Retinal pigment epithelial cell (primary cell): ENCODE results near the gene CISD3.

Source experiments
- DNase-seq: peaks from one replicate; pipeline ENCODE4 v3.0.0-alpha.2; 2010; ENCODE audit warnings: low read depth
- H3K4me3 ChIP-seq: 2 replicates; pipeline ENCODE4 v1.5.1; 2011; ENCODE audit warnings: mild to moderate bottlenecking, low read length, control low read depth, moderate library complexity
- TF ChIP-seq, protein P1 (sequence below): conservative IDR thresholded peaks from 2 replicates; pipeline ENCODE4 v1.5.1; 2011; ENCODE audit warnings: low read depth, low read length, control low read depth, inconsistent platforms

Gene CISD3

DNA sequence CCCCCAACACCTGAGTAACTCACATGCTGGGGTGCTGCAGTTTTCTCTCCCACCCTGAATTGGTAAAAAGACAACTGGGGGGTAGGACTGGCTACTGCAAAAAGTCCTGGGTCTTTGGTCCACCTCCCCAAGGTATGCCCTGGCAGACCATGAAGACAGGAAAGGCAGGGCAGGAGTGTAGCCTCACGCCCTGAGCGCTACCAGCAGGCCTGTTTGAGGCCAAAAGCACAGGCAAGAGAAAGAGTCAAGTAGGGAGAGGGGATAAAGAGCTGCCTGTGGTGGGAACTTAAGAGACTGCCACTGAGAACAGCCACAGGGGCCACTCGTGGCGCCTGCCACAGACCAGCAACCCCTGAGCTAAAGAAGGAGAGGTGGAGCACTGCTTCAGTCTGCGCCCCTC lies 36.2 kb downstream of the CISD3 start:
- TF ChIP-seq, protein P1, sequence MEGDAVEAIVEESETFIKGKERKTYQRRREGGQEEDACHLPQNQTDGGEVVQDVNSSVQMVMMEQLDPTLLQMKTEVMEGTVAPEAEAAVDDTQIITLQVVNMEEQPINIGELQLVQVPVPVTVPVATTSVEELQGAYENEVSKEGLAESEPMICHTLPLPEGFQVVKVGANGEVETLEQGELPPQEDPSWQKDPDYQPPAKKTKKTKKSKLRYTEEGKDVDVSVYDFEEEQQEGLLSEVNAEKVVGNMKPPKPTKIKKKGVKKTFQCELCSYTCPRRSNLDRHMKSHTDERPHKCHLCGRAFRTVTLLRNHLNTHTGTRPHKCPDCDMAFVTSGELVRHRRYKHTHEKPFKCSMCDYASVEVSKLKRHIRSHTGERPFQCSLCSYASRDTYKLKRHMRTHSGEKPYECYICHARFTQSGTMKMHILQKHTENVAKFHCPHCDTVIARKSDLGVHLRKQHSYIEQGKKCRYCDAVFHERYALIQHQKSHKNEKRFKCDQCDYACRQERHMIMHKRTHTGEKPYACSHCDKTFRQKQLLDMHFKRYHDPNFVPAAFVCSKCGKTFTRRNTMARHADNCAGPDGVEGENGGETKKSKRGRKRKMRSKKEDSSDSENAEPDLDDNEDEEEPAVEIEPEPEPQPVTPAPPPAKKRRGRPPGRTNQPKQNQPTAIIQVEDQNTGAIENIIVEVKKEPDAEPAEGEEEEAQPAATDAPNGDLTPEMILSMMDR: no peak
- no peak for DNase-seq
- no peak overlapping the region for H3K4me3 ChIP-seq

DNA sequence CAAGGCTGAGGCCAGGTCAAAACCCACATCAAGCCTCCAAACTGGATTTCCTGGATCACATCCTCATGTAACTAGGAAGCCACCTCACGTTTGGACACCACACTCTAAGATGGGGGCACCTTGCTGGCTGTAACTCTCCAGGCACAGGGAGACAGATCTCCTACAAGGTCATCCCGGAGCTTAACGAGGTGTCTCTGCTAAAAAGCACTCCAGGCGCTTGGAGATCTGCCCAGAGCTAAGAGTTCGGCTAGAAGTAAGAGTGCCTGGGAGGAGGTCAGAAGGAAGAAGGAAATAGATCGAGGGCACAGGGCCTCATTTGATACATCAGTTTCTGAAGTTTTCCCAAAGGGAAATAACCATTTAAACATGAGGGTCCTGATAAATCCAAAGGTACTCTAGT lies 38.3 kb downstream of the CISD3 start:
- TF ChIP-seq, protein P1: no peak
- no peak for DNase-seq
- H3K4me3 ChIP-seq: no peak overlapping the region

DNA sequence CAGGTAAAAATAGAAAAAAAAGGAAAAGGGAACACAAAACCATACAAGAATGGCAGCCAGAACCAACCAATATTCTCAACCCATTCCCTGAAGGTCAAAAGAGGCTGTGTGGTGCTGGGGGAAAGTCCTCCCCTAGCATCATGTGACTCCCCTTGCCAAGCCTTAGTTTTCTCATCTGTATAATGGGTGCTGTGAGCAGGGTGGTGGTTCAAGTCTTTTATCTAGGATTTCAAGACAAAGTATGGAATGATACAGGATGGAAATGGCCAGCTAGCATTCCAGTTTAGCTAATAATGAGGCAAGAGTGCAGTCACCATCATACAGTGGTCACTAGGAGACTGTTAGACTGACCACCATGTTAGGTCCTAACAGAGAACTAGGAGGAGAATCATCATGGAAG lies 43.1 kb downstream of the CISD3 start:
- DNase-seq: no peak
- TF ChIP-seq, protein P1: no peak

DNA sequence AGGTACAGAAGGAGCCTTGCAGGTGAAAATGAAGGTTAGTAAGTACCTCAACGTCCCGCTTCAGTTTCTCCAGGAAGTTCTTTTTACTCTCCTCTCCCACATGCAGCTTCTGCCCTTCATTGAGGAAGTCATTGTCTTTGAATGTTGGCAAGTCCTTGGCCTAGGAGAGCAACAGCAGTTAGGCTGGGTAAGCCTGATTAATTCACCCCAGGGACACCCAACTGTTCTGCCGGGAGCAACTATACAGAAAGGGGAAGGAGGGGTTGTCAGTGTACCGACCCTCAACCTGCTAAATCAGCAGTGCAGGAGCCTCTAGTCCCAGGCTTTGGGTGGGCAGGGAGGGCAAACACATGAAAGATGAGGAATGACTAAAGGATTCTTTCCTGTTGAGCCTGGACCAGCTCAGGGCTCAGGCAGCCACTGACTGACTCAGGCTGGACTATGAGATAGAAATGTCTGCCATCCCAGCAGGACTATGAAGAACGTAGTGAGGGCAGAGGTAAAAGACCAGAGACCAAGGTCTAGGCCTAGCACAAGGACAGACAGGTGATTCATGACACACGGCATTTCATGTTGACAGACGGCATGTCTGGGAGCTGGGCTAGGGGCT lies 47.6 kb downstream of the CISD3 start:
- TF ChIP-seq, protein P1: no peak
- H3K4me3 ChIP-seq: no peak overlapping the region
- DNase-seq: no peak

More for the DNA sequence above, 43.1 kb downstream of the CISD3 start:
- no peak overlapping the region for H3K4me3 ChIP-seq

DNA sequence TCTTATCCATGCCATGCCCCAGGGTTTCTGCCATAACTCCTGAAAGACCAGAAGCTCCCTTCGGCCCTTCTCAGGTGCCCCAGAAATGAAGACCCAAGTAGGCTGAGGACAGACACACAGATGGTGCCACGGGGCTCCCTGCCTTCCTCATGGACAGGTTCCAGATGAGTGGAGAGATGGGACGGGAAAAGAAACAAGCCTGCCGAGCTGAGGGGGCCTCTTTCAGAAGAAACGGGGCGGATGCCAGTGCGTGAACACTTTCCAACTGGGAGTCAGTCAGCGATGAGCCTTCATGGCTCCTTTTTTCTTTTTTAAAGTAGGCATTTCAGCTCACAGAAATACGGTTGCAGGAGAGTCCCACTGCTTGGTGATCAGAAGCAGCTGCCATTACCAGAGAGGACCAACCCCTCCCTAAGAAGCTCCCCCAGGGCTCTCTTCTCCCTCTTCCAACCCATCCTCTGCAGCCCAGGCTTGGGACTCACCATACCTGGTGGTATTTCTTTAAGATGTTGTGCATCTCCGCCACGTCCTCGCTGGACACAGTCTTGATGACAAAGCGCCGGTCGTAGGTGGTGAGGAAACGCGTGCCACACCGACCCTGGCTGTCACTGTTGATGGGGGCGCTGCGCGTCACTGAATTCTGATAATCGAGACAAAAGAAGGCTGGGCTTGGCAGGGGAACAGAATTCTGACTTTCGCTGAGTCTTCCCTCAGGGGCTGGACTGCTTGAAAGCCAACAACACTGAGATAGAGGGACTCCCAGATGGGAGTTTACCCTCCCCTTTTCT lies 50.0 kb downstream of the CISD3 start:
- H3K4me3 ChIP-seq: no peak overlapping the region
- no peak for DNase-seq
- TF ChIP-seq, protein P1: no peak

DNA sequence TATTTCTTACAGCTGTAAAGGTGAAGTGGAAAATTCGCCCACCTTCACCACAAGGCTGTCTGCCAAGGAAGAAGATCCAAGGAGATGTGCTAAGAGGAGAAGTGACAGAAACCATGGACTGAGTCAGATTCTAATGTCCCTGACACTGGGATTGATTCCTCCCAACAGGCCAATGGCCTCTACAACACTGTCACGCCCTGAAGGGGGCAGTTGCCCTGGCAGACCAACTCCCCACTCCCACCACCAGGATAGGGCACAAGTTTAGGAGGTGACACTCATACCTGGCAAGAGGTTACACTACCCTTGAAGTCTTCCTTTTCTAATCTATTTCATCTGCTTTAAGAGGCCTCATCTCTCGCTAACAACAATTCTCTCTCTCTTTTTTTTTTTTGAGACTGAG lies 53.1 kb downstream of the CISD3 start:
- no peak for DNase-seq
- H3K4me3 ChIP-seq: no peak overlapping the region
- TF ChIP-seq, protein P1: no peak
